NCI-H1048 (cell line): ENCODE measurements around the gene ATP7B.
A peak's percentile ranks its signal among the peaks of the same experiment; 100 is the strongest.
"Not testable (repeated sequence)": the region's sequence is repeated elsewhere in the genome, so short reads cannot be mapped to it uniquely, and the experiment has no call there.

Experiments used
- DNase-seq: peaks from one replicate; lab custom pipeline; 2025; lab: John Stamatoyannopoulos, UW

ATP7B gene

DNA sequence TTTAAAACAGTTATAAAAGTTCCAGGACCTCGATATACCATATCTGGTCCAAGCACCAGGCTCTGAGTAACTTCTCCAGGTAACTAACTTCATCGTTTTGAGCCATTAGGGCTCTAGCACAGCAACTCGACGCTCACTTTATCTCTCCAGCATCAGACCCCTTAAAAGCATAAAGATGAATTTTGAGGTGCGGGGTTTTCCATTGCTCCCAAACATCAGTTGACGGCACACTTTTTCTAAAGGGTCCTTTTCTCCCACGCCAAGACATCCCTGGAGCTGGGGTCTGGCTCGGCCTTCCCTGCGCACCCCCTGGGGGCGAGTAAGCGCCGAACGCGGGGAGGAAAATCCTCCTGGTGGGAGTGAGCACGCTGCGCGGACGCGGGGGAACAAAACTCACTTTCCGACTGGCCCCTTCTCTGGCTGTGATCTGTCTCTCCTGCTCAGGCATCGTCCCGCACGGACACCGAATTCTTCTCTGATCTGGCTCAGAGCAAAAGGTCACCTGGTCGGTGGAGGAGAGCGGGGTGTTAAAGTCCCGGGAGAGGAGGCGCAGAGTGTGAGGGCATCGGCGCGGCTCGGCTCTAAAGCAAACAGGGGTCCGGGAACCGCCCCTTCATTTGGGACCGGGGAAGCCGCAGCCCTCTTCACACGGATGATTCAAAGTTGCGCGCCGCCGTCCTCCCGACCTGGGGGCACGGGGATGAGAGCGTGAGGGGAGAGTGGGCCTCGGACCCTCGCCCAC is at the start of gene ATP7B:
TSS of gene ATP7B (minus strand) at position 561 of the 742 bp plus-strand sequence. CDS start at position 448, 113 bp downstream.
- DNase-seq = no peak

DNA sequence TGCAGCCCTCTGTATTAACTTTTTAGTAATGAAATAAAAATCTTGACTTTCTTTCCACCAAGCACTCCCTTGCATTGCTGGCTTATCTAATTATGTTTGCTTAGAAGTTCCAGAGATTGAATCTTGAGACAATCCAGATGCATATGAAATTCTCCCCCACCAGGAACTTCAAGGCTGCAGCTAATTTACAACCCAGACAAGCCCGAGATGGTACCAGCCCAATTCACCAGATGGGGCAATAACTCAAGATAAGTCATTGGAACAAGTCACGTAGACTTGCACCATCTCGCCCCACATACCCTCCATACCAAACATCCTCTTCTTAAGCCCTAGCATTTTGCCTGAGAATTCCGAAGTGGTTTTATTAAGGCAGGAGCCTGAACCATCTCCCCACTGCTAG is 42.2 kb upstream of the ATP7B start:
- no peak for DNase-seq

- DNase-seq = no peak
These were observed 40.1 kb upstream of the ATP7B start for GRCh38 chr13:52051400-52051799.

GRCh38 chr13:52048516-52048915 is 37.3 kb upstream of the ATP7B start:
- no peak for DNase-seq

GRCh38 chr13:52047463-52047862 is 36.2 kb upstream of the ATP7B start:
- DNase-seq = no peak

GRCh38 chr13:52043675-52044074 is 32.4 kb upstream of the ATP7B start:
- no peak for DNase-seq

- no peak for DNase-seq
These were observed 24.8 kb upstream of the ATP7B start for GRCh38 chr13:52036037-52036436.

- no peak for DNase-seq
These were observed 23.5 kb upstream of the ATP7B start for GRCh38 chr13:52034616-52035226.

- no peak for DNase-seq
These were observed 21.8 kb upstream of the ATP7B start for GRCh38 chr13:52033039-52033438.

GRCh38 chr13:52030401-52030800 is 19.2 kb upstream of the ATP7B start:
- DNase-seq = not testable (repeated sequence)

DNA sequence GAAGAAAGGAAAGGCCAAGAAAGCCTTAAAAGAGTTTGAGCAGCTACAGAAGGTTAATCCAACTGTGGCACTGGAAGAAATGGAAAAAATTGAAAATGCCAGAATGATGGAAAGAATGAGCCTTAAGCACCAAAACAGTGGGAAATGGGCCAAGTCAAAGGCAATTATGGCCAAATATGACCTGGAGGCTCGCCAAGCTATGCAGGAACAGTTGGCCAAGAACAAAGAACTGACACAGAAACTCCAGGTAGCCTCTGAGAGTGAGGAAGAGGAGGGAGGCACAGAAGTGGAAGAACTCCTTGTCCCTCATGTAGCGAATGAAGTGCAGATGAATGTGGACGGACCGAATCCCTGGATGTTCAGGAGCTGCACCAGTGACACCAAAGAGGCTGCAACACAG is 18.3 kb upstream of the ATP7B start:
- no peak for DNase-seq

DNA sequence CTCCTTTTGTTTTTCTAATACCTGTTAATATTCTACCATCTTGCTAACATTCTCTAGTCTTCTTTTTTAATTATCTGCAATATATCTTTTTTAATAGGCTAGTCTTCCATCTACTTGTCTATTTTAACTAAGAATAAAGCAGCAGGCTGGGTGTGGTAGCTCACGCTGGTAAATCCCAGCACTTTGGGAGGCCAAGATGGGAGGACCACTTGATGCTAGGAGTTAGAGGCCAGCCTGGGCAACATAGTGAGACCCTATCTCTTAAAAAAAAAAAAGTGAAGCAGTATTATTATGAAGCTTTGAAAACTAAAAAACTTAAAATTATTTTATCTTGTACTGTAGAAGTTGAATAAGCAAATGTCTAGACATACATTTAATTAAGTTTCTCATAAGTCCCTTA is 16.6 kb upstream of the ATP7B start:
- DNase-seq = no peak

GRCh38 chr13:52026246-52026626 is 15.0 kb upstream of the ATP7B start:
- no peak for DNase-seq

- no peak for DNase-seq
These were observed 14.4 kb upstream of the ATP7B start for GRCh38 chr13:52025475-52026245.

GRCh38 chr13:52024481-52024880 is 13.2 kb upstream of the ATP7B start, which contains the start of gene UTP14C:
Gene UTP14C, plus strand, starts transcription at chr13:52024691. Its CDS starts 4,114 bp downstream, at chr13:52028805.
- no peak for DNase-seq

DNA sequence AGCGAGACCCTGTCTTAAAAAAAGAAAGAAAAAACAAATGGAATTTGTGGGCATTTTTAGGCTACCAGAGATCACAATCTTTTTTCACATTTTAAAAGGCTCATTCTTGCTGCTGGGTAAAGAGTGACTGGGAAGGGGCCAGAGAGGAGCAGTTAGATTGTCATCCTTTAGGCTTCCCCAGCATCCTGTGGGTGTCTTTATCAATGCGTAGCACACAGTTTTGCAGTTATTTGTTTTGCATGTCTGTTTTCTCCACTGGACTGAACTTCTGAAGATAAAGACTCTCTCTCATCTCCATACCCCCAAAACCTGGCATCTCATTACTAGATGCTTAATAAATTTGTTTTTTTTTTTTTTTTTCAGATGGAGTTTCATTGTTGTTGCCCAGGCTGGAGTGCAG is 11.1 kb upstream of the ATP7B start:
- DNase-seq = no peak

DNA sequence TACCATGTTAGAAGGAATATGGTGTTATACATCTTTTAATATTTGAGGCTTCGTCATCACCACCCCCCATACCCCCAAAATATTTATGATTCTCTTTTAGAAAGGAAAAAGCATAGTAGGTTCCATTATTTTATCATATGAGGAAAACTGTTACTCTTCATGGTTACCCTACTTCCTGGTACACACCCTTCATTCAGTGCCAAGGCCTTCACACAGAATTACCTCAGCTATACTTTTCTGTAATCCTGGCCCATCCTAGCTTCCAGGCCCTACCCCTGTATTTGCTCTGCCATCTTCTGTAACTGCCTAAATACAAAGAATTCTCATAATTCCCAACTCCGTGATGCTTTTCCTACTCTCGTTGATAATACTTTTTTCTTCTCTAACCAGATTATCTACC is 8.9 kb upstream of the ATP7B start:
- DNase-seq = no peak

- DNase-seq = no peak
These were observed 5.0 kb upstream of the ATP7B start for GRCh38 chr13:52016296-52016695.

DNA sequence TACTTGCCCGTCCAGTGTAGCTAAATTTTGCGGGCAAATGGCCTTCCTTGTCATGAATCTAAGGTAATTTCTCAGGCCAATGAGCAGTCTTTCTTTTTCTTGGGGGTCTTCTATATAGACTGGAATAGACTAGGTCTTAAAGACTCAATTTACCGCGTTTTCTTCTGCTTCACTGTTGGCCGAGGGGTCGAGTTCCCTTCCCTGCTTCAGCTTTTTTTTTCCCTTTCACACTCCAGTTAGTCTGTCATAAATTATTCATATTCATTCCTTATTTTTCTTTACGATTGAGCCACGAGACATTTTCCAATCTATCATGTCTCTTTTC is 1.2 kb upstream of the ATP7B start:
- no peak for DNase-seq

- peak; percentile 78 for DNase-seq
These were observed 622 bp upstream of the ATP7B start, which contains the start of gene ALG11 for GRCh38 chr13:52011632-52012511. Gene ALG11, plus strand, starts transcription at chr13:52012398. Its CDS starts 21 bp downstream, at chr13:52012419.

- DNase-seq = no peak
These were observed 1.3 kb downstream of the ATP7B start for GRCh38 chr13:52009946-52010345.
